GM18951 (cell line): ENCODE measurements around the gene TENT4B.

Experiments used
- POLR2A ChIP-seq: IDR thresholded peaks from 4 replicates; pipeline ENCODE4 v1.6.1; 2011; ENCODE audit warnings: mild to moderate bottlenecking; ENCODE audit not compliant: insufficient read length, insufficient read depth; ENCODE audit errors: extremely low read depth
- in situ Hi-C: fragments of 300-500 bp; cut with MboI; formaldehyde crosslinking; loops from one replicate; pipeline ENCODE4 v1.12.0; 2022; ENCODE audit warnings: low sequenced_read_pairs, mixed read lengths, inconsistent platforms; ENCODE audit not compliant: unreplicated experiment

TENT4B gene

GRCh38 chr16:50280932-50281331 is 127.8 kb downstream of the TENT4B start:
- no peak for TF ChIP-seq POLR2A
- in situ Hi-C loops: no loop called here
